GM12864 (cell line): ENCODE data around the gene POU2F1.

ENCODE experiments used
- DNase-seq: peaks from one replicate; pipeline ENCODE4 v3.0.0-alpha.2; 2011; ENCODE audit warnings: low read depth
- H3K4me3 ChIP-seq: 2 replicates; pipeline ENCODE4 v1.5.1; 2011; ENCODE audit warnings: mild to moderate bottlenecking, low read depth, low read length, control low read depth
- CTCF ChIP-seq: IDR thresholded peaks from 2 replicates; pipeline ENCODE4 v1.5.1; 2011; ENCODE audit warnings: low read depth, mild to moderate bottlenecking, moderate library complexity, low read length, control low read depth, inconsistent platforms; ENCODE audit errors: missing control alignments

Gene POU2F1

GRCh38 chr1:167184081-167184480, 36.6 kb upstream of the POU2F1 start:
- no peak for TF ChIP-seq CTCF
- H3K4me3 ChIP-seq, result no peak overlapping the region
- no peak for DNase-seq

GRCh38 chr1:167185062-167185461, 35.6 kb upstream of the POU2F1 start:
- DNase-seq, result no peak
- no peak for TF ChIP-seq CTCF
- H3K4me3 ChIP-seq, result no peak overlapping the region

GRCh38 chr1:167185974-167186657, 34.6 kb upstream of the POU2F1 start:
- DNase-seq, result no peak
- no peak overlapping the region for H3K4me3 ChIP-seq
- TF ChIP-seq CTCF, result no peak

GRCh38 chr1:167186771-167187170, 33.9 kb upstream of the POU2F1 start:
- no peak overlapping the region for H3K4me3 ChIP-seq
- no peak for DNase-seq
- TF ChIP-seq CTCF, result no peak

- no peak for DNase-seq
- H3K4me3 ChIP-seq, result no peak overlapping the region
- no peak for TF ChIP-seq CTCF
Measured at GRCh38 chr1:167190747-167191237, 29.9 kb upstream of the POU2F1 start.

- DNase-seq, result no peak
- H3K4me3 ChIP-seq, result no peak overlapping the region
- TF ChIP-seq CTCF, result no peak
Measured at GRCh38 chr1:167191958-167192357, 28.7 kb upstream of the POU2F1 start.

GRCh38 chr1:167194182-167194581, 26.5 kb upstream of the POU2F1 start:
- no peak for TF ChIP-seq CTCF
- no peak for DNase-seq
- no peak overlapping the region for H3K4me3 ChIP-seq
